ENCODE results near the gene STK40.

DNA sequence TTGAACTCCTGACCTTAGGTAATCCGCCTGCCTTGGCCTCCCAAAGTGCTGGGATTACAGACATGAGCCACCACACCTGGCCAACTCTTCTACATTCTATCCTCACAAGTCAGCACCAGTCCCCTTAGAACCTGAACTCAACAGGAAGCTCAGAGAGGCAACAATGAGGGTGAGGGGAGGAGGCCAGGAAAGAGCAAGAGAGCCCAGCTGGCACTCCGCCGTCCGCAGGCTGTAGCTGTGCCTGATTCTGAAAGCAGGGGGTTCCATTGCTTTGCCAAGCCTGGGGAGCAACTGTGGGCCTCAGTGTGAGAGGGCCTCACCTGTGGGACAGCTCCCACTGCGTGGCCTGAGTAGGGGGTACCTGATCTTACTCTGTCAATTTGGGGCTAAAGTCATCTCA, 18.7 kb downstream of the STK40 start:
- no peak for TF ChIP-seq ZNF274 (IDR thresholded peaks at IDR 0.05; ENCODE audit: low read depth, low read length)
- TF ChIP-seq YY1 (IDR thresholded peaks at IDR 0.05; ENCODE audit: insufficient read depth, insufficient read length), result no peak
- TF ChIP-seq SUZ12 (IDR thresholded peaks at IDR 0.05; ENCODE audit: extremely low read depth, insufficient read depth, insufficient read length), result no peak
